Stimulated activated CD4-positive, alpha-beta T cell treated with anti-CD3 and anti-CD28 coated beads, Interleukin-2, amount 100 ng/mL, for 24 hours (primary cell): ENCODE results near the gene NOC4L.
A peak's percentile ranks its signal among the peaks of the same experiment; 100 is the strongest.

Experiments used
- DNase-seq, 2 donors: peaks; one replicate each; pipeline ENCODE4 v3.0.0-alpha.2; 2020

Gene NOC4L

GRCh38 chr12:132158677-132159554, 14.7 kb downstream of the NOC4L start:
- no peak for DNase-seq

DNA sequence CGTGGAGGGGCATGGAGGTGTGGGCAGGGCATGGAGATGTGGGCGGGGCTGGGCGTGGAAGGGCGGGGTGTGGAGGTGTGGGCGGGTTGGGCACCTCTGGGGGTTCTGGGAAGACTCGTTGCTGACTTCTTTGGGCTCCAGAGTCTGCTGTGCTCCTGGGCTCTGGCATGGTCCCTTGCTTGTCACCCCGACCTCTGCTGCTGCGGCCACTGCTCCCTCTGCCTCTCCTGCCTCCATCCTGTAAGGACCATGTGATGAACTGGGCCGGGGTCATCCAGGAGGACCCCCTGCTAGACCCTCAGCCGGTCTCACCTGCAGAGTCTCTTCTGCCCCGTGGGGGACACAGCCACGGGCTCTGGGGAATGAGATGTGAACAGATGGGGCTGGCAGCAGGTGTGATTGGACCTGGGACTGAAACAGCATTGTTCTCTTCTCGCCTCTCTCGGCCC, 15.3 kb downstream of the NOC4L start:
- DNase-seq = no peak

DNA sequence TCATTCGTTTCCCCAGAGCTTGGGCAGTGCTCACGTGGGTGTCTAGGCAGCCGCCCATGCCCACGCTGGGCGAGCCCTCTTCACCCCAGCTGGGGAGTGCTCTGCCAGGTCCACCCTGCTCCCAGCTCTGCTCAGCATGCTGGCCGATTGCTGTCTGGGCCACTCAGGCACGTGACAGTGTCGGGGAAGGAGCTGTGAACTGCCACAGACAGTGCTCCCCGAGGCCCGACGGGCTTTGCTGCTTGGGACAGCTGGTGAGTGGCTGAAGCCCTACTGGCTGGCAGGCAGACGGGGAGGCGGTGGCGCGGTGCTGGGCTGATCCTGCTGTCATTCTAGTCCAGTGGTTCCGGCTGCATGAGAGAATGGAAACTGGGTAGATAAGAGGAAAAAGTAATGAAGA, 15.8 kb downstream of the NOC4L start:
- DNase-seq = no peak

DNA sequence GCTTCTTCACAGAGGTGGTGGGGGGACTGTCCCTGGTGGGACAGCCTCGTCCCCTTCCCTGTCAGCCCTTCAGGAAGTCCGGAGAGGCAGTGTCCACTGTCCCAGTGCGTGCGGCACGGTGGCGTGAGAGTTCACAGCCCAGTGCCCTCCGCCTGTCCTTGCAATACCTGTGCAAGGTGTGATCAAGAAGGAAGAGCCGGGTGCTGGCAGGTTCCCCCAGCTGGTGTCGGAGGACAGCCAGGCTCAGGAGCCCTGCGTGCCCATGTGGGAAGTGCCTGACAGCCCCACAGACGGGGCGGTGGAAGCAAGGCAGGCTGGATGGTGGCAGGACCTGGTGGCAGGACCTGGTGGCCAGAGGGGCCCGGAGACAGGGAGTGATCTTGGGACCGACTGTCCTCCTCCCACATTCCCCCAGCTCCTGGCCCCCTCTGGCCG, 16.4 kb downstream of the NOC4L start:
- no peak for DNase-seq

DNA sequence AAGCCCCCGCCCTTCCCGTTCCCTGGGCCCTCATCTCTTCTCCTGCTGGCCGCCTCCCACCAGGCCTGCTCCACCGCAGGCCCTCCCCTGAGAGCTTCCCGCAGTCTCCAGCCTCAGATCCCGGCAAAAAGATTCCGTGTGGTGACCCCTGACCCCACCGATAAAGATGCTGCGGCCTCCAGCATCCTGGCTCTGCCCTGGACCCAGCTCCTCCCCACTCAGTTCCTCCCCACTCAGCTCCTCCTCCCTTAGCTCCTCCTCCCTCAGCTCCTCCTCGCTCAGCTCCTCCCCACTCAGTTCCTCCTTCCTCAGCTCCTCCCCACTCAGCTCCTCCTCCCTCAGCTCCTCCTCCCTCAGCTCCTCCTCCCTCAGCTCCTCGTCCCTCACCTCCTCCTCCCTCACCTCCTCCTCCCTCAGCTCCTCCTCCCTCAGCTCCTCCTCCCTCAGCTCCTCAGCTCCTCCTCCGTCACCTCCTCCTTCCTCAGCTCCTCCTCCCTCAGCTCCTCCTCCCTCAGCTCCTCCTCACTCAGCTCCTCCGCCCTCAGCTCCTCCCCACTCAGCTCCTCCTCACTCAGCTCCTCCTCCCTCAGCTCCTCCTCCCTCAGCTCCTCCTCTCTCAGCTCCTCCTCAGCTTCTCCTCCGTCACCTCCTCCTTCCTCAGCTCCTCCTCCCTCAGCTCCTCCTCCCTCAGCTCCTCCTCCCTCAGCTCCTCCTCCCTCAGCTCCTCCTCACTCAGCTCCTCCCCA, 17.0 kb downstream of the NOC4L start:
- no peak for DNase-seq

GRCh38 chr12:132161796-132162507, 17.7 kb downstream of the NOC4L start:
- no peak for DNase-seq

DNA sequence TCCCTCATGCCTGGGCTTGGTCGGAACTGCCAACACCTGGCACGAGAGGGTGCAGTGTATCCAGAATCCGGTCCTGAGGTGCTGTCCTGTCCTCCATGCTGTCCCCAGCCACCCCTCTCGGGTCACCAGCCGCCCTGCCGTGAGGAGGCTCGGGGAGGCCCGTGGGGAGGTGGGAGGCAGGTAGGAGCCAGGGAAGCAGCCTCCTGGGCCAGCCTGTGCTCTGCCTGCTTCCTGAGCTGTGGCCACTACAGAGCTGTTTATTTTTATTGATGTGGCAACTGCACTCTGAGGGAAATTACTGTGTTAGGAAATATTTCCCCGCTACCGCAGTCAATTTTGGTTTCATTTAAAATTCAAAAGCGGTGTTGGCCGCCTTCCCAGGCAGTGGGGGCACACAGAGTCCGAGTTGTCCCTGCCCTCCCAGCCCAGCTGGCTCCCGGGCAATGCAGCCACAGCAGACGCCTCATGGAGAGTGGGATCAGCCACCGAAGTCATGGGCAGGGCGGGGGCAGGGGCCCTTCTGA, 18.3 kb downstream of the NOC4L start:
- DNase-seq = no peak

DNA sequence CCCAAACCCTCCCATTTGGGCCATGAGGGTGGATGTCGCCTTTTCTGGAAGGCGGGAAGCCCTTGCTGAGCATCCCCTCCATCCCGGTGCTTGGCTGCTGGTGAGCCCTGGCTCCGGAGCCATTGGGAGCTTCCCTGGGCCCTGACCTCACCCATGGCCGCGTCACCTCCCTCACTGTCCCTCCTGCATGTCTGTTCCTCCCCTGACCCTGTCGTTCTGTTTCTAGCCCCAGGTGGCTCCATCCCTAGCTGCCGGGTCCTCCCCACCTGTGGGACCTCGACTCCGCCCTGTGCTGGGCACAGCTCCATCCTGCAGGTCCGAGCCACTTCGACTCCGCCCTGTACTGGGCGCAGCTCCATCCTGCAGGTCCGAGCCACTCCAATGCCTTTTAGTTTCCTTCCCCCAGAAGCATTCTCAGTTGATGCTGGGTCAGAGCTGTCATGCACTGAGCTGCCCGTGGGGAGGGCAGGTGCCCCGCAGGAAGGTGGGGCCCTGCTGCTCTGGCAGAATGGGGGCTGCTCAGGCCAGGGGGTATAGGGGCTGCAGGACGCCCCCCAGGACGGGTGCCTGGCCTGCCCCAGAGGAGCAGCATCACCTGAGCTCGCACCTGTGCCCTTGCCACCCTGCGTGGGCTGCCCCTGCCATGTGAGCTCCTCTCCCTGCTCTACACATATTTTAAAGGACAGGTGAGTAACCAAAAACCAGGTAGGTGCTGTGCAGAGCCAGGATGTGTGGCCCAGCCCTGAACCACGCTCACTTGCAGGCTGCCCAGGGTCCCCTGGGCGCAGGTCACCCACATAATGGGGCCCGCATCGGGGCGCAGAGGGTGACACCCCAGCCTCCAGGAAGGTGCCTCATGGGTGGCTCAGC, 19.0 kb downstream of the NOC4L start:
- DNase-seq = no peak

DNA sequence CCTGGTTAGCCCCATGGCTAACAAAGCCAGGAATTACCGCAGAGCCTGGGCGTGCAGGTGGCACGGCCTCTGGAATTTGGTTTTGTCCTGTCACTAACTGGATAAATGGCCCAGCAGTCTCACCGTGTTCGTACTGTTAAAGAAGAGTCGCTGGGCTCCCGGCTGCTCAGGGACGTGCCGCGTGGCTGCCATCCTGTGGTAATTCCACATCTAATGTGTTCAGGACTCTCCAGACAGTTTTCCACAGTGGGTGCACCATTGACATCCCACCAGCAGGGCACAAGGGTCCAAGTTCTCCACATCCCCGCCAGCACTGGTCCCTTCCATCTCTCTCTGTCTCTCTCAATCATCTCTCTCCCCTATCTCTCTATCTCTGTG, 19.6 kb downstream of the NOC4L start:
- no peak for DNase-seq

DNA sequence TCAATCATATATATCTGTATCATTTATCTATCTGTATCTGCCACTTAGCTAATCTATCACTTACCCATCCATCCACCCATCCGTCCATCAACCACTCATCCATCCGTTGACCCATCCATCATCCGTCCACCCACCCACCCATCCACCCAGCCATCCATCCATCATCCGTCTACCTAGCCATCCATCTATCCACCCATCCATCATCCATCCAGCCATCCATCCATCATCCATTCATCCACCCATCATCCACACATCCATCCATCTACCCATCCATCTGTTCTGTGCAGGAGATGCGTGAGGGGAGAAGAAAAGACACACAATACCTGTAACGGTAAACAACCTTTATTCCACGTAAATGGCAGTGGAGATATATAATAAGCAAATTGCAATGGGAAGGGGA, 20.2 kb downstream of the NOC4L start:
- DNase-seq = no peak

DNA sequence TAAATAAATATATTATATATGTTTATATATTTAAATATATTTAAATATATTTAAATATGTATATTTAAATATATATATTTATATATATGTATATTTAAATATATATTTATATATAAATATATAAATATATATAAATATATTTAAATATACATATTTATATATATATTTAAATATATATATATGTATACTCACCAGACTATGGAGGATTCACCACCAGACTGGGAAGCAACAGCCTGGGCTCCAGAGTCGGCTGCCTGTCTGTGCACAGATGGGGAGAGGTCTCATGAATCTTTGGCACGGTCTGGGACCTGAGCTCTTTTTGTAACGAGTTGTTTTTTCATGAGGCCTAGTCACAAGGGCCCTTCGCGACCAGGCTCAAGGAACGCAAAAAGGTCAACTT, 21.3 kb downstream of the NOC4L start:
- no peak for DNase-seq

GRCh38 chr12:132166093-132166492, 21.8 kb downstream of the NOC4L start:
- DNase-seq = no peak

GRCh38 chr12:132166801-132167591, 22.7 kb downstream of the NOC4L start:
- no peak for DNase-seq

GRCh38 chr12:132167611-132168310, 23.5 kb downstream of the NOC4L start:
- DNase-seq = peak in 1 of 2 donors; percentile 53

- no peak for DNase-seq
Observed at GRCh38 chr12:132168311-132169031, 24.2 kb downstream of the NOC4L start.

GRCh38 chr12:132169376-132169775, 25.1 kb downstream of the NOC4L start:
- DNase-seq = no peak

- no peak for DNase-seq
Observed at GRCh38 chr12:132170094-132170636, 25.9 kb downstream of the NOC4L start.

GRCh38 chr12:132170637-132171292, 26.5 kb downstream of the NOC4L start:
- DNase-seq = no peak
